NOMO-1 treated with dmso at 0.1 percent for 144 hours (cell line): ENCODE results near the gene MGAT4C.

Experiments
- DNase-seq: peaks from one replicate; lab custom pipeline; 2025; ENCODE audit not compliant: unreplicated experiment; lab: John Stamatoyannopoulos, UW

MGAT4C gene

DNA sequence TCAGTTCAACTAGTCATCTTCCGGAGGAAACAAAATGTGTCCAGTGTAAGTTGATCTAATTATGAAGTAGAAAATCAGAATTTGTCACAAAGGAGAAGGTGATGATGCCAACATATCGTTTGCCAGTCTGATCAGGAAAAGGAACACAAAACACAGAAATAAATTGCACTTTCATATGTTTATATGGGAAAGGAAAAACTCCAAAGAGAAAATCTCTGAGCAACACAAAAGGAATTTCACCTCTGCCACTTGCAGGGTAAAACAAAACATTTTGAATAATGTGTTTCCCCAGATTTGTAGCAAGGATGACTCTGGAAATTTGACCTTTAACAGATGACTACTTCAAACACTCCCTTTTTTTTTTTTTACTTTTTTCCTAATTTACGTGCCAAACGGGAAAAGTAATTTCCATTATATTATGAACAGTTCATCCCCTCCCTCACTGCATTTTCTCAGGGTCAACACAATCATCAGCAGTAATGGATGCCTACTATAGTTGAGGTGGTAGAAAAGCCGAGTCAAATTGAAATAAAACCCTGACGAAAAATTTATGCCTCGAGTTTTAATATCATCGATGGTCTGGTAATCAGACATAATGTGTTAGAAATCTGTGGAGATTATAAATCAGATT is 25.6 kb downstream of the MGAT4C start:
- DNase-seq, result no peak

DNA sequence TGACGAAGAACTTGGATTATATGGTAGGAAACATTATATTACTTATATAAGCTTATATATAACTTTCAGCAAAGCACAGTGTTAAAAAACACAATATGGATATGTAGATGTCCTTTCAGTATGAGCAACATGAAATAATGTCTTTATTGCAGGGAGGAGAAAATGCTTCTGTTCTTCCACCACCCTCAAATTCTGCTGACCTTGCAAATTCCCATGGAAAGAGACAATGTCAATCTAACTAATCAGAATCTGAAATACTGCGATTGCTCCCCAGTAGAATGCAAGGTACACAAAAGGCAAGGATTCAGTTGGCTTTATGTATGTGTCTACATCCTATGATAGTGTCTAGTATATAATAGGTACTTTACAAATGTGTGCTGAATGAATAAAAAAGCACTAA is 26.4 kb downstream of the MGAT4C start:
- no peak for DNase-seq

DNA sequence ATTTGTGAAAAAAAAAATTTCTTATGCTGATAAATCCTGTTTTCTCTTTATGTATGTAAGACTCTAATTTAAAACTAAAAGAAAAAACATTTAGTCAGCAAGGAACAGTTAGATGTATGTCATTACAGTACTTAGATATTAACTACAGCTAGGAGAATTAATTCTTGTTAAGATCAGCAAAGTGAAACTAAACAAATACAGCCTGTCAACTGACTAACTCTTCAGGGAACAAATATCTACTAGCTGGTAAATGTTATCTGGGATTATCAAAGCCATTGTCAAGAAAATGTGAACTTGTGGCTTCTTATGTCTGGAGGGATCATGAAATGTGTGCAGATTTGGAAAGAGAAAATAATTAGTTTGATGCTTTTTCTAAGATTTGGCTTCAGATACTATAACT is 27.5 kb downstream of the MGAT4C start:
- DNase-seq, result no peak

DNA sequence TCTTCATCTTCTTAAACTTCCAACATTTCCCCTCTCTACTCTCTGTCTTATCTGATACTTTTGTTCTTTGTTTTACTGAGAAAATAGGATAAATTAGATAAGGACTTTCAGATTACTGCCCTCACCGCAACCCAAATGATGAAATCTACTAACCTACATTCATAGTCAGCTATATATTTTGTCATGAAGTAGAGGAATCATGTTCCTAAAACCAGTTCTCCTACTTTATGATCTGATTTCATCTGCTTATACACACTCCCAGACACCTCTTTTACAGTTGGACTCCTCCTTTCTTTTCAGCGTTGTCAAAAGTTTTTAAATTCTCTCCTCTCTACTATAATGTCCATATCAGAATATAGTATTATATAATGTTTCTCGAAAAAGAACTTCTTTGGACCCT is 29.7 kb downstream of the MGAT4C start:
- DNase-seq, result no peak

DNA sequence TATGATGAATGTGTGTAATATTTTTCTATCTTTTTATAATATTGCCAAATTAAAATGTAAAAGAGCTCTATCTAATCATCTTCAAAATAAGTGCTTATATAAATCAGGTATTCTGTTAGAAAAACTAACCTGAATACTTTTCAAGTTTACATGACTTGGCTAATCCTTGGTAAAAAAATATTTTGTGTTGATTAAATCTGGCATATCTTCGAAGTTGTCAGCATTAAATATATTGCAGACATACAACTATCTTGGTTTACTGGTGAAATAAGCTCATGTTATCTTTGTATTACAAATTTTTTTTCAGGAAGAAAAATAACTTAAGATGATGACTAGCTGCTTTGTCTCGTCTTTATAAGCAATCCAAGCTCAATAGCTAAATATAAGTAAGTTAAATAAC is 39.6 kb downstream of the MGAT4C start:
- DNase-seq, result no peak

DNA sequence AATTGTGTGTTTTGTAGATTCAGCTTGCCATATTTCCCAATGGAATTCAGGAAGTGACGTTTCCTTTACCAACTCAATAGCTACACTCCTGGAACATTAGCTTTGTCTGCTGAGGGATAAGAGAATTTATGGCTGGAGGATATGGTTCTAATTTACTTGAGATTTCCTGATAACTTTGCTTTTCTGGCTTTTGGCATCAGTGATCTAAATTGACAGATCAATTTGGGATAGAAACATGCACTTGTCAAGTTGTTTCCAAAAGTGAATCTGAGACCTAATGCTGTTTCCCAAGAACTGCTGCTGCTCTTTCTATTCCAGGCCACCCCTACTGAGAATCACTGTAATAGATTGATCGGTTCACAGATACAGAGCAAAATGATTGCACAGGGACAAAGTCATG is 43.2 kb downstream of the MGAT4C start:
- DNase-seq, result no peak

DNA sequence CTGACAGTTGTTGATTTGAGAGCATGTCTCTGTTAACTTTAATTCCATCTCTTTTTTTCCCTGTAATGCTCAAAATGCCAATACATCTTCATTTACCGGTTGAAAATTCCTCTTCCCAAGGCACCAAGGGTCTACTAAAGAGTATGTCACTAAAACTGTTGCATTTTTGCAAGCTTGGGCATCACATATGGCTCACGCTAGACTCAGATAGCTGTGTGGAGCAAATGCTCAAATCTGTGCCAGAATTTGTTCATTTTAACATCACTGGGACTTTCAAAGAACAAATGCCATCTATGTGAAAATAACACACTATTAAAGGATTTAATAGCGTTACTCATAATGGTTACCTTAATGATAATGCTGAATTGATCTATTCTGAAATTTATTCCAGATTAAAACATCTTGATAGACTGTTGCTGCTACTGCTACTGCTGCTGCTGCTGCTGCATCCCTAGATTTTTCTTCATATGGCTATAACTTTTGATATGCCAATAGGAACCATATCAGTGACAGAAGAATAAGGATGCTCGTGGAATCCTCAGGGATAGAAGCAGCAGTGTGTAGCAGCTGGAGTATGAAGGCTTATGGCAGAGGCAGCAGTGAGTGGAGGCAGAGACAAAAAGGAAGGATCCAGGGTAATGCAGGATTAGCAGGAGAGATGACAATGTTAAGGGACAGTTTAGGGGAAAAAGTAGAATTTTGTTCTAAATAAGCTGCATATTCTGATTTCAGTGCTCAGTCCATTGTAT is 57.3 kb downstream of the MGAT4C start:
- no peak for DNase-seq

DNA sequence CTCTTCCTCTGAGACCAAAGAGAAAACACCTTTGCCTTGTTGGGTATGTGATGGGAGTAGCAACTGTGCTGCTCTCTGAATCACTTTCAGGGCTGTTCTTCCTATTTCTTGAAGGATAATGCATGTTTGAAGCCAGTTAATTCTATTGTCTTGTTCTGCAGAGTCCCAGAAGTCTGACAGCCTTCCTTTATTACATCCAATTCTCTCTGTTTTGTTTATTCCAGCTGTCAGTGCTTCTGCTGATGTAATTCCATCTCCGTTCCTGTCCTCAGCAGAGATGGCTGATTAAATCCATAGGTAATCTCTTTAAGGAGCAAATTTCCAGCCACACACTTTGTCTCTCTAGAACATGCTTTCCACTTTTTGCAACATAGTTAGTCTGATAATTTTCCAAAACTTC is 59.7 kb downstream of the MGAT4C start:
- DNase-seq, result no peak

DNA sequence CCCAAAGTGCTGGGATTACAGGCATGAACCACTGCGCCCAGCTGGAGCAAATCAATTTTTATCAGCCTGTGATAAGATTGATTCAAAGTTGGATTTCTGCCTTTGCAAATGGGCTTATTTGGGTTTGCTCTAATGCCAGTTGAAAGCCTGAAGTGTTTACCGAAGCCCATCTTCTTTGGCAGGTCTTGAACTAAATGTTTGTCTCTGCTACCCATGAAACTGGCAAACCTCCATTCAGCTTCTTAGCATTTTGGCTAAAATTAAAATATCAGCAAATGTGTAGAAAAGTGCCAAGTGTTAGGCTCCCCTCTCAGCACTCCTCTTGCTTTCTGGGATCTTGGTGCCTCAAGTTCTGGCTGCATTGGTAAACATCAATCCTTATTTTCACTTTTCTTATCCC is 61.5 kb downstream of the MGAT4C start:
- DNase-seq, result no peak

DNA sequence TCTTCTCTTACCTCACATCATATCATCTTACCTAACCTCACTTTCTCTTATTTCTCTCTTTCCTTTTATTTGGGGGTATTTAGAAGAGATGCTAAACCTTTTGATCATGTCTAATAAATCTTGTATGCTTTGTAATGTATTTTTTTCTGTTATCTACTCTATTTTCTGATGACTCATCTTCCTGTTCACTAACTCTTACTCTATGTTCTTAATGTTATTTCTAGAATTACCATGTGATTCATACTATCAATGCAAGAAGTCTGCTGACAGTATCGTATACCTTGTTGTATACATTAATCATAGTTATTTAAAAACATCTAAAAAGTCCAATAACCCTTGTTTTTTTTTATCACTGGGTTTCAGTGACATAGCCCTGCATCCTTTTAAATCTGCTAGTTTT is 62.3 kb downstream of the MGAT4C start:
- no peak for DNase-seq

DNA sequence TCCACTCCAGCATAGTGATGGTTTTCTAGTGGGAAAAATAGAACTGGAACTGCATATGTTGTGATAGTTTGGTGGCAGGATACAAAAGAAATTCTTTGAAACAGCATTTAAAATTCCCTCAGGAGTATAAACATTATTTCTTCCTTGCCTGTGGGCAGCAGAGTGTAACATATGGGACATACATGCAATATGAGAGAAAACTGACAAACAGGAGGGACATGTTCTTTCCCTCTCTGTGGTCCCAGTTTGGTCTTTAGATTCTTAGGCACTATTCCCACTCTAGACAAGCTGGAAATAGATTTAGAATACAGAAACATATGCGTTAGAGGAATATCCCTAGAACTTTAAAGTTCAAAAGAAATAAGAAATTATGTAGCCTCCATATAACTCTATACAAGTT is 68.0 kb downstream of the MGAT4C start:
- no peak for DNase-seq

DNA sequence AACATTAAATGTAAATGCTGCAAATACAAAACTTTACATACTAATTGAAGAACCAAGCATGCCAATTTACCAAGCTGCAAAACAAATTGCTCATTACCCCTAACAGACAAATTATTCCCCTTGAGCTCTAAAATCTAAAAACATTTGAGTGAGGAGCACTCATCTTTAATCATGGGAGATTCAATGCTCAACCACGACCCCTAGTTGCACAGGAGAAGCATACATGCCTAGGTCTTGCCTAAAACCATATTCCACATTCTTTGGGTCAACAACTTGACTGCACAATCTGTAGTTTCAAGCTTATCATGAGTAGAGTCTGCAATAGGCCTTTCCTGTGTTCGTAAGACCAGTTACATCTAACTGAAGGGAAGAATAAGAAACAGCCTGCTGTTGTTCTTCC is 69.7 kb downstream of the MGAT4C start:
- no peak for DNase-seq

DNA sequence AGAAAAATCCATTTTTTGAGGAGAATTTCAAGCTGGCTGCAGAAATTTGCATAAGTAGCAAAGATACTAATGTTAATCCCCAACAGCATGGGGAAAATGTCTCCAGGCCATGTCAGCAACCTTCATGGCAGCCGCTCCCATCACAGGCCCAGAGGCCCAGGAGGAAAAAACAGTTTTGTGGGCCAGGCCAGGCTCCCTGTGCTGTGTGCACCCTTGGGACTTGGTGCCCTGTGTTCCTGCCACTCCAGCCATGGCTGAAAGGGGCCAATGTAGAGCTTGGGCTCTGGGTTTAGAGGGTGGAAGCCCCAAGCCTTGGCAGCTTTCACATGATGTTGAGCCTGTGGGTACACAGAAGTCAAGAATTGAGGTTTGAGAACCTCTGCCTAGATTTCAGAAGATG is 76.3 kb downstream of the MGAT4C start:
- no peak for DNase-seq

DNA sequence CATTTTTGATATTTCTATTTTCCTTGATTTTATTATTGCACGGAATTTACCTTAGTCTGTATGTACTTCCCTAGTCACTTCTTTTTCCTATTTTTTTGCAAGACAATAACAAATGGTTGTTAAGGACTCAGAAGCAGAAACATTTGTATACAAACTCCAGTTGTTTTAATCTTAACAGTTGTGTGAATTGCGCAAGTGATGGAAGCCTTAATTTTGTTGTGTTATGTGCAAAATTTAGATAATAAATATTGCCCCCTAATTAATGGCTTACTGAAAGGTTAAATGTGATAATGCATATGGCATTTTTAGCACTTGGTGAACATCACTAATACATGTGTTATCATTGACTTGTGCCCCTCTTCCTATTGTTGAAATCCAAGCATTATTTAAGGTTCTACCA is 82.0 kb downstream of the MGAT4C start:
- no peak for DNase-seq

DNA sequence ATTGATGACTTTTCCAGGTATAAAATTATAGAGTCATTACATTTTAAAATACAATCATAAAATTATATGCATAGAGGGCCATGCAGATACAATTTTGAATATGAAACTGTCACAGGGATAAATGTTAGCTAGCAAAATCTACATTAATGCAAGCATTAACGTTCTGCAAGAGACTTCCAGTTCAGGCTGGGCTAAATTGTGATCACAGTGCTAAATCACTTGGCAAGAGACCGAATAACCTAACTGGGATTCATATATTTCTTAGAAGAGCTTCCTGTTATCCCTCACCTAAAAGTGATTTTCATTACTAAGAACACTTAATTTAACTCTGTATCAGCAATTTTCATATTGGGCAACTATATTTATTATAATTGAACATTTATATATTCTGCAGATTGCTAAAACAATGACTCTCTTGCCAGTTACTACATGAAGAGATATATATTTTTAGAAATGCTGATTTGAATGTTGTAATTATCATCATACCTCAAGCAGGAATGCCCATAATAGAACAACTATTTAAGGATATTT is 83.2 kb downstream of the MGAT4C start:
- DNase-seq, result no peak

DNA sequence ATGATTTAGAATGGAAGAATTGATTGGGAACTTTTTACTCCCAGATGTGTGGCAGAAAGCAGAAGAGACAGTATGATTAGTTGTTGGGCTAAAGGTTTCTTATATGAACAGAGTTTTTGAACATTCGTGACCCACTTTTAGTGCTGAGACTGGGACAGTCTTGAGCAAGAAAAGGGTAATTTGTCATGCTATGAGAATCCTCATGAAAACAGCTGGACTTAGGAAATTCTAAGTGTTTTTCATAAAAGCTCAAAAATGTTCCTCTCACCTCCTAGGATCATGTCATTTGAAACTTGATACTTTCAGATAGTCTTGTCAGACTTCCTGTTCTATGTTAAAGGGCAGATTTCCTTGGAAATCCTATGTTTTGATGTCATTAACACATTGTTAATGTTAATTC is 86.1 kb downstream of the MGAT4C start:
- DNase-seq, result no peak

DNA sequence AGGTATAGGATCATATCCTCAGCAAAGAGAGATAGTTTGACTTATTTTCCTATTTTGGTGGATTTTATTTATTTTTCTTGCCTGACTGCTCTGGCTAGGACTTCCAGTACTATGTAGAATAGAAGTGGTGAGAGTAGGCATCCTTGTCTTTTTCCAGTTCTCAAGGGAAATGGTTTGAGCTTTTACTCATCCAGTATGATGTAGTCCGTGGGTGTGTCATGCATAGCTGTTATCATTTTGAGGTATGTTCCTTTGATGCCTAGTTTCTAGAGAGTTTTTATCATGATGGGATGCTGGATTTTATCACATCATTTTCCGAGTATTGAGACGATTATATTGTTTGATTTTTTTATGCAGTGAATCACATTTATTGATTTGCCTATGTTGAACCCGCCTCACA is 97.2 kb downstream of the MGAT4C start:
- DNase-seq, result no peak

DNA sequence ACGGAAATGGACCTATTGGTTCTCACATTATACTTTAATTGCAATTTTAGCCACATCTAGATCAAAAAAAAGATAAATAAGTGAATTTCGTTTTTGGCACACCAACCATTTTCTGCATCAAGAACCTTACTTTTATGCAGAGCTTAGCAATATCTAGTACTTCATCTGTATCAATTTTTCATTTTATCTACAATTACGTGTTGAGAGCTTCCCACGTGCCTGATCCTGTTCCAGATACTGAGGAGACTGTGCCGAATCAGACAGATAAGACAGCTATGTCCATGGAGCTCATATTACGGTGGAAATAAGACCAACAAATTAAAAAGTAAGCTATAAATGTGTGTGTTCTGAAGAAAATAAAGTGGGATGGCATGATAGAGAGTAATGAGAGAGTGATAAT is 101.6 kb downstream of the MGAT4C start:
- DNase-seq, result no peak

DNA sequence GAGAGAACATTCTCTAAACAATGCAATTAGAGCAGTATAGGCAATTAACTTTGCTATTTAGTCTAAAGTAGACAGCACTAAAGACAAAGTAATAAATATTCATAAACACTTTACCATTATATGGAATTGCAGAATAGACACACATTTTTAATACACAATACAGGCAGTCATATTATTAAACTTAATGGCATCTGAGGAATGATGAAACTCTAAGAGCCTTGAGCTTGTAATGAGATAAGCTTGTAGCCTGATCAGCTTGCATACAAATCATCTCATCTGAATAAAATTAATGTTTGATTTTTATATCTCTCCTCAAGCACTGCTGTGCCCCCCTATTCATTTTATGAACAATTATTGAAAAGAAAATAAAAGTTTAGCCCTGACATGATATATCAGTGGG is 107.6 kb downstream of the MGAT4C start:
- DNase-seq, result no peak

DNA sequence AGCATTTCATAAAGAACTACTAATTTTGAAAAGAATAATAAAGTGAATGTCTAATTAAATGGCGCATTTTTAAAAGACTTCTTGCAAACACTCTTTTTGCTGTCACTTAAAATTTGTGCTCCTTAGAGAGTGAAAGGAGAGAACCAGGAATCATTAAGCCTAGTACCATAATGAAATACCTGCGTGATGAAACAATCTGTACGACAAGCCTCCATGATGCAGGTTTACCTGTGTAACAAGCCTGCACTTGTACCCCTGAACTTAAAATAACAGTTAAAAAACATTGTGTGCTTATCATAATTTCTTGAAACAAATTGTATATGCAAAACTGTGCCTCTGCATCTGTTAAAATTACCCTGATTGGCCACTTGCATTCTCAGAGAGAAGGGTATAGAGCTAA is 108.1 kb downstream of the MGAT4C start:
- DNase-seq, result no peak

DNA sequence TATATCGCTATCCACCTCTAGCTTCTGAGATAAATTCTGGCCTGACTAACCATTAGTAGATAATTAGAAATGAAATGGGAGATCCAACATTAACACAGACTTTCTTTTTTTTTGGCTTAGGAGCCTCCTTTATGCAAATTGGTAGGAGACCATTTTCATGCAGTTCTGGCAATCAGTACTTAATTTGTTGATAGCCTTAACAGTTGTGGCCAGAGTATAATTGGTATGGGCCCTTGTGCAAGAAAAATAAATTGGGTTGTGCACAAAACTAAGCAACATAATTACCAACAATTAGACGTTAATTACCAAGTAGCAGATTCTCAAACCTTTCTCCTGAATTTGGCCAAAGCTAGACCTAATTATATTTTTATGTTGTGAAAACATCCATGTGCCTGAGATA is 111.0 kb downstream of the MGAT4C start:
- DNase-seq, result no peak

DNA sequence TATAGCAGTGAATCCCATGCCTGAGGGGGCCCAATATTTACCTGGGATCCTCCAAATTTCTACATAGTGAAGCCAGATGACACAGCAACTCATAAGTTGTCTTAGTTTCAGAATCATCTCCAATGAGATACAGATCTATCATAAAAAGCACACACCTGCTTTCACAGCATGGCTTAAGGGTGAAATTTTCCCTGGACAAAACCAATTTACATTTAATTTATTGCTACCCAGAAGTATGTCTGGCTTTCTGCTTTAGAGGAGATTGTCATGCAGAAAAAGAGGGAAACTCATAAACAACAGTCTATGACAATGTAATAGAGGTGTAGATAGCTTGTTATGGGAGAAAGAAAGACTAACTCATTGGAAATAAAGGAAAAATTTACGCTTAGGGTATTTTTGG is 113.0 kb downstream of the MGAT4C start:
- DNase-seq, result no peak

DNA sequence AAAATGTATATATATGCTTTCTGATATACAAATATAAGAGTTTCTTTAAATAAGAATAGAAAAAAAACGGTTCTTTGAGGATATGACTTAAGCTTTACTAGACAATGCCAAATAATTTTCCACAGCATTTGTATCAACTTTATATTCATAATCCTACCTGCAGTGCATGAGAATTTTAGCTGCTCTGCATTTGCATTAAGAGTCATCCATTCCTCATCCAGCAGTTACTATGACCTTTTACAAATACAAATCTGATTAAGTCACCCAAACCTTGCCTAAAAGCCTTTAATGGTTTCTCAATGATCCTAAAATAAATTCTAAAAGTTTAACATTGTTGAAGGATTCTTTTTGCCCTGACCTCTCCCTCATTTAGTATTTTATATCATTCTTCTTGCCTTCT is 116.5 kb downstream of the MGAT4C start:
- DNase-seq, result no peak
